ENCODE results near the gene USP53.
"Not testable (repeated sequence)": the region's sequence is repeated elsewhere in the genome, so short reads cannot be mapped to it uniquely, and the experiment has no call there.

DNA sequence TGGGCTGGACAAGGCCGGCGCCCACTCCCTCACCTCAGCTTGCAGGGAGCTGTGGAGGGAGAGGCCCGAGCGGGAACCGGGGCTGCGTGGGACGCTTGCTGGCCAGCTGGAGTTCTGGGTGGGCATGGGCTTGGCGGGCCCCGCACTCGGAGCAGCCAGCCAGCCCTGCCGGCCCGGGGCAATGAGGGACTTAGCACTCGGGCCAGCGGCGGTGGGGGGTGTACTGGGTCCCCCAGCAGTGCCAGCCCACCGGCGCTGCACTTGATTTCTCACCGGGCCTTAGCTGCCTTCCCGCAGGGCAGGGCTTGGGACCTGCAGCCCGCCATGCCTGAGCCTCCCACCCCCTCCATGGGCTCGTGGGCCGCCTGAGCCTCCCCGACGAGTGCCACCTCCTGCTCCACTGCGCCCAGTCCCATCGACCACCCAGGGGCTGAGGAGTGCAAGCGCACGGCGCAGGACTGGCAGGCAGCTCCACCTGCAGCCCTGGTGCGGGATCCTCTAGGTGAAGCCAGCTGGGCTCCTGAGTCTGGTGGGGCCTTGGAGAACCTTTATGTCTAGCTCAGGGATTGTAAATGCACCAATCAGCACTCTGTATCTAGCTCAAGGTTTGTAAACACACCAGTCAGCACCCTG, 38.7 kb upstream of the USP53 start:
- TF ChIP-seq, protein P1, sequence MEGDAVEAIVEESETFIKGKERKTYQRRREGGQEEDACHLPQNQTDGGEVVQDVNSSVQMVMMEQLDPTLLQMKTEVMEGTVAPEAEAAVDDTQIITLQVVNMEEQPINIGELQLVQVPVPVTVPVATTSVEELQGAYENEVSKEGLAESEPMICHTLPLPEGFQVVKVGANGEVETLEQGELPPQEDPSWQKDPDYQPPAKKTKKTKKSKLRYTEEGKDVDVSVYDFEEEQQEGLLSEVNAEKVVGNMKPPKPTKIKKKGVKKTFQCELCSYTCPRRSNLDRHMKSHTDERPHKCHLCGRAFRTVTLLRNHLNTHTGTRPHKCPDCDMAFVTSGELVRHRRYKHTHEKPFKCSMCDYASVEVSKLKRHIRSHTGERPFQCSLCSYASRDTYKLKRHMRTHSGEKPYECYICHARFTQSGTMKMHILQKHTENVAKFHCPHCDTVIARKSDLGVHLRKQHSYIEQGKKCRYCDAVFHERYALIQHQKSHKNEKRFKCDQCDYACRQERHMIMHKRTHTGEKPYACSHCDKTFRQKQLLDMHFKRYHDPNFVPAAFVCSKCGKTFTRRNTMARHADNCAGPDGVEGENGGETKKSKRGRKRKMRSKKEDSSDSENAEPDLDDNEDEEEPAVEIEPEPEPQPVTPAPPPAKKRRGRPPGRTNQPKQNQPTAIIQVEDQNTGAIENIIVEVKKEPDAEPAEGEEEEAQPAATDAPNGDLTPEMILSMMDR (IDR thresholded peaks at IDR 0.05; ENCODE audit: insufficient read depth, low read depth, low read length) = not testable (repeated sequence)
- not testable (repeated sequence) for TF ChIP-seq EZH2 (IDR thresholded peaks at IDR 0.05; ENCODE audit: insufficient read depth, low read length)
